GM23338 (cell line): ENCODE data around the gene MFGE8.

Source experiments
- CREB1 ChIP-seq: fragments of 250-450 bp; sonication (Bioruptor Pico); IDR thresholded peaks from 2 replicates; pipeline ENCODE4 v1.5.0; 2020; ENCODE audit warnings: low read depth, mild to moderate bottlenecking, moderate library complexity
- CTCF ChIP-seq, 2 experiments: fragments of 200-600 bp in 1 of 2; sonication (generic) in 1 of 2; conservative IDR thresholded peaks; 2 replicates each; pipeline versions ENCODE4 v1.5.1 to v1.6.1; 2016 to 2017; ENCODE audit warnings: antibody characterized with exemption in 2 of 2, low read depth in 2 of 2, mild to moderate bottlenecking in 2 of 2, moderate library complexity in 1 of 2
- EZH2 ChIP-seq: fragments of 200-600 bp; sonication (generic); IDR thresholded peaks from one replicate; pipeline ENCODE4 v1.8.0; 2017; ENCODE audit warnings: antibody characterized with exemption, mild to moderate bottlenecking, low read depth; ENCODE audit not compliant: unreplicated experiment
- EZH2phosphoT487 ChIP-seq: fragments of 200-600 bp; sonication (generic); IDR thresholded peaks from one replicate; pipeline ENCODE4 v1.8.1; 2018; ENCODE audit warnings: antibody characterized with exemption; ENCODE audit not compliant: unreplicated experiment
- JUNB ChIP-seq: IDR thresholded peaks from one replicate; pipeline ENCODE4 v1.6.1; 2016; ENCODE audit warnings: antibody characterized with exemption; ENCODE audit not compliant: unreplicated experiment
- POLR2AphosphoS5 ChIP-seq: IDR thresholded peaks from 2 replicates; pipeline ENCODE4 v1.6.1; 2016; ENCODE audit warnings: antibody characterized with exemption, low read depth
- REST ChIP-seq: IDR thresholded peaks from one replicate; pipeline ENCODE4 v1.6.1; 2018; ENCODE audit warnings: antibody characterized with exemption; ENCODE audit not compliant: unreplicated experiment
- ZNF331 ChIP-seq: fragments of 250-450 bp; sonication (Bioruptor Pico); IDR thresholded peaks from 2 replicates; pipeline ENCODE4 v1.5.0; 2020; ENCODE audit warnings: low read depth, mild to moderate bottlenecking, moderate library complexity

GRCh38 chr15:88956906-88957305, 43.7 kb upstream of the MFGE8 start:
- no peak for TF ChIP-seq CTCF (conservative IDR thresholded peaks at IDR 0.05; ENCODE audit: low read depth in 2 of 2)
- no peak for TF ChIP-seq EZH2
- TF ChIP-seq POLR2AphosphoS5, result no peak
- TF ChIP-seq EZH2phosphoT487, result no peak
- TF ChIP-seq JUNB, result no peak
- no peak for TF ChIP-seq CREB1
- TF ChIP-seq REST, result no peak
- TF ChIP-seq ZNF331 (CRISPR knock-in tag), result no peak
